A549 (cell line): ENCODE measurements around the gene ANO2. TPM values are rescaled to one million over a fixed set of nuclear protein-coding genes. Genes with fewer than 3 reads are reported as not detected.

ENCODE experiments used
- ATAC-seq, 2 experiments: fragments of 200-7000 bp in 1 of 2; fragments of >200 bp in 1 of 2; cut with Nextera tagmentation in 1 of 2; cut with Tn5 transposase in 1 of 2; 3 replicates each; pipeline versions ENCODE4 v1.8.0 to v1.9.1; 2018 to 2020; ENCODE audit warnings: mild to moderate bottlenecking in 1 of 2, moderate library complexity in 1 of 2
- CTCF ChIA-PET: fragments of 300-600 bp; sonication (Branson Sonifier 250); formaldehyde crosslinking; extraction: SDS; loops from one replicate; lab custom pipeline; 2021; ENCODE audit warnings: antibody characterized with exemption, inconsistent platforms; lab: Yijun Ruan, JAX
- POLR2A ChIA-PET: fragments of 350-600 bp; formaldehyde crosslinking; extraction: SDS; loops from one replicate; lab custom pipeline; 2021; ENCODE audit warnings: antibody characterized with exemption, inconsistent platforms; lab: Yijun Ruan, JAX
- DNase-seq, 2 experiments: peaks; one replicate each; pipeline versions ENCODE4 v3.0.0 to v3.0.0-alpha.2; 2011 to 2016; ENCODE audit warnings: low read depth in 1 of 2, low spot score in 1 of 2
- FAIRE-seq: peaks from 2 replicates; lab custom pipeline; 2011; peaks lifted over from hg19 to GRCh38; lab: Jason Lieb, UNC
- H3K27ac ChIP-seq, 2 experiments: fragments of >200 bp; sonication (Bioruptor Twin); formaldehyde crosslinking; 3 replicates each; pipeline ENCODE4 v1.5.1; 2016 to 2017
- H3K4me1 ChIP-seq: fragments of >200 bp; sonication (Bioruptor Twin); formaldehyde crosslinking; 3 replicates; pipeline ENCODE4 v1.6.1; 2016
- H3K4me2 ChIP-seq: fragments of >200 bp; sonication (Bioruptor Twin); formaldehyde crosslinking; 3 replicates; pipeline ENCODE4 v1.6.1; 2016
- H3K4me3 ChIP-seq: fragments of >200 bp; sonication (Bioruptor Twin); formaldehyde crosslinking; 3 replicates; pipeline ENCODE4 v1.5.1; 2016
- H3K9me3 ChIP-seq: fragments of >200 bp; sonication (Bioruptor Twin); formaldehyde crosslinking; 3 replicates; pipeline ENCODE4 v1.6.1; 2016
- BHLHE40 ChIP-seq: IDR thresholded peaks from 2 replicates; pipeline ENCODE4 v1.6.1; 2012; ENCODE audit warnings: low read depth, low read length, inconsistent platforms
- CBX2 ChIP-seq: fragments of 200-600 bp; sonication (generic); IDR thresholded peaks from 2 replicates; pipeline ENCODE4 v1.6.1; 2016; ENCODE audit warnings: low read depth, mild to moderate bottlenecking, borderline replicate concordance
- CBX8 ChIP-seq: fragments of 200-600 bp; sonication (generic); IDR thresholded peaks from 2 replicates; pipeline ENCODE4 v1.6.1; 2016
- CEBPB ChIP-seq, 2 experiments: fragments of >200 bp in 1 of 2; sonication (Bioruptor Twin) in 1 of 2; formaldehyde crosslinking in 1 of 2; IDR thresholded peaks; 2 replicates each; pipeline ENCODE4 v1.6.1; 2012 to 2016
- EHF ChIP-seq: fragments of 250-450 bp; sonication (Bioruptor Pico); IDR thresholded peaks from 2 replicates; pipeline ENCODE4 v1.5.0; 2020; ENCODE audit warnings: mild to moderate bottlenecking
- EHMT2 ChIP-seq: fragments of 200-600 bp; sonication (generic); IDR thresholded peaks from 2 replicates; pipeline ENCODE4 v1.6.1; 2016; ENCODE audit warnings: antibody characterized with exemption, low read depth, mild to moderate bottlenecking, moderate library complexity
- ELK1 ChIP-seq: fragments of 150-350 bp; IDR thresholded peaks from 2 replicates; pipeline ENCODE4 v1.6.1; 2014; ENCODE audit warnings: low read depth, mild to moderate bottlenecking, low read length
- FOSL2 ChIP-seq, 2 experiments: fragments of 450-650 bp in 1 of 2; fragments of >200 bp in 1 of 2; sonication (Bioruptor Twin) in 1 of 2; formaldehyde crosslinking; IDR thresholded peaks; 2 replicates each; pipeline versions ENCODE4 v1.5.0 to v1.6.1; 2016 to 2020; ENCODE audit warnings: mild to moderate bottlenecking in 1 of 2, moderate library complexity in 1 of 2
- GATA3 ChIP-seq: IDR thresholded peaks from 2 replicates; pipeline ENCODE4 v1.6.1; 2012; ENCODE audit warnings: borderline replicate concordance
- HDAC2 ChIP-seq: fragments of 200-600 bp; sonication (generic); IDR thresholded peaks from 2 replicates; pipeline ENCODE4 v1.6.1; 2016
- HES2 ChIP-seq: fragments of >200 bp; sonication (Bioruptor Twin); formaldehyde crosslinking; IDR thresholded peaks from 2 replicates; pipeline ENCODE4 v1.6.1; 2016
- HOXB13 ChIP-seq: fragments of 250-450 bp; sonication (Bioruptor Pico); IDR thresholded peaks from 2 replicates; pipeline ENCODE4 v1.5.0; 2020; ENCODE audit warnings: low read depth, mild to moderate bottlenecking, moderate library complexity
- HOXB5 ChIP-seq: fragments of 250-450 bp; sonication (Bioruptor Pico); IDR thresholded peaks from 2 replicates; pipeline ENCODE4 v1.5.0; 2020; ENCODE audit warnings: mild to moderate bottlenecking, moderate library complexity
- JUNB ChIP-seq: fragments of >200 bp; sonication (Bioruptor Twin); formaldehyde crosslinking; IDR thresholded peaks from 2 replicates; pipeline ENCODE4 v1.6.1; 2016
- MAFK ChIP-seq: fragments of 450-650 bp; IDR thresholded peaks from 2 replicates; pipeline ENCODE4 v1.6.1; 2014; ENCODE audit not compliant: partially characterized antibody
- NR3C1 ChIP-seq: fragments of >200 bp; sonication (Bioruptor Twin); formaldehyde crosslinking; IDR thresholded peaks from 3 replicates; pipeline ENCODE4 v1.6.1; 2017
- PHF8 ChIP-seq: fragments of 200-600 bp; sonication (generic); IDR thresholded peaks from 2 replicates; pipeline ENCODE4 v1.6.1; 2016; ENCODE audit warnings: low read depth, mild to moderate bottlenecking, antibody characterized with exemption, moderate library complexity, borderline replicate concordance
- RFX5 ChIP-seq: fragments of 450-650 bp; IDR thresholded peaks from 2 replicates; pipeline ENCODE4 v1.7.1; 2014; ENCODE audit warnings: antibody characterized with exemption, mild to moderate bottlenecking, moderate library complexity
- TFCP2L1 ChIP-seq: fragments of 250-450 bp; sonication (Bioruptor Pico); IDR thresholded peaks from 2 replicates; pipeline ENCODE4 v1.5.0; 2021; ENCODE audit warnings: mild to moderate bottlenecking
- ZC3H11A ChIP-seq: fragments of 450-650 bp; IDR thresholded peaks from 2 replicates; pipeline ENCODE4 v1.6.1; 2014; ENCODE audit warnings: antibody characterized with exemption, mild to moderate bottlenecking
- ZNF302 ChIP-seq: fragments of 250-450 bp; sonication (Bioruptor Pico); IDR thresholded peaks from 2 replicates; pipeline ENCODE4 v1.9.0; 2021; ENCODE audit warnings: inconsistent platforms, mild to moderate bottlenecking, moderate library complexity
- WGBS: methylation state at CpG from one replicate; pipeline ENCODE4 v1.1.6; 2017; ENCODE audit errors: missing lambda C conversion rate; 5-methylcytosine and 5-hydroxymethylcytosine counted together
- polyA minus RNA-seq: library from RNA; depleted of rRNA, polyadenylated mRNA; stranded (reverse); fragments of >200 nt; gene quantifications from 2 replicates; pipeline ENCODE4 v1.2.3, GENCODE V29; 2011; rRNA and poly(A)+ RNA removed
- polyA plus RNA-seq, 4 experiments: library from polyadenylated mRNA; depleted of rRNA in 3 of 4; stranded (reverse); fragments of >200 nt; fragmentation: RNase III in 1 of 4; extraction: RNeasy Plus Mini Kit Qiagen cat#74134 plus additional on column Dnase treatment in 1 of 4; gene quantifications; 2 replicates in 3 of 4; 3 replicates in 1 of 4; pipeline ENCODE4 v1.2.3, GENCODE V29; 2011 to 2017
- TF ChIP-seq, protein P1 (sequence below): fragments of >200 bp; sonication (Bioruptor Twin); formaldehyde crosslinking; IDR thresholded peaks from 3 replicates; pipeline ENCODE4 v1.6.1; 2016
- TF ChIP-seq, protein P2 (sequence below): IDR thresholded peaks from 2 replicates; pipeline ENCODE4 v1.6.1; 2012; ENCODE audit warnings: low read depth, borderline replicate concordance
- TF ChIP-seq, protein P3 (sequence below): fragments of 200-600 bp; sonication (generic); IDR thresholded peaks from 2 replicates; pipeline ENCODE4 v1.6.1; 2016; ENCODE audit warnings: antibody characterized with exemption, mild to moderate bottlenecking, moderate library complexity

The ANO2 gene
- polyA plus RNA-seq (2011; rRNA removed) (not detected in 2 replicates), polyA plus RNA-seq (2017; fragmentation: RNase III; extraction: RNeasy Plus Mini Kit Qiagen cat#74134 plus additional on column Dnase treatment) (not detected in 3 replicates), polyA minus RNA-seq (not detected in 2 replicates)
- polyA plus RNA-seq (2012; cell fraction: cytosol; rRNA removed) = not detected in 2 replicates
- not detected in 2 replicates for polyA plus RNA-seq (2012; cell fraction: nucleus; rRNA removed)

DNA sequence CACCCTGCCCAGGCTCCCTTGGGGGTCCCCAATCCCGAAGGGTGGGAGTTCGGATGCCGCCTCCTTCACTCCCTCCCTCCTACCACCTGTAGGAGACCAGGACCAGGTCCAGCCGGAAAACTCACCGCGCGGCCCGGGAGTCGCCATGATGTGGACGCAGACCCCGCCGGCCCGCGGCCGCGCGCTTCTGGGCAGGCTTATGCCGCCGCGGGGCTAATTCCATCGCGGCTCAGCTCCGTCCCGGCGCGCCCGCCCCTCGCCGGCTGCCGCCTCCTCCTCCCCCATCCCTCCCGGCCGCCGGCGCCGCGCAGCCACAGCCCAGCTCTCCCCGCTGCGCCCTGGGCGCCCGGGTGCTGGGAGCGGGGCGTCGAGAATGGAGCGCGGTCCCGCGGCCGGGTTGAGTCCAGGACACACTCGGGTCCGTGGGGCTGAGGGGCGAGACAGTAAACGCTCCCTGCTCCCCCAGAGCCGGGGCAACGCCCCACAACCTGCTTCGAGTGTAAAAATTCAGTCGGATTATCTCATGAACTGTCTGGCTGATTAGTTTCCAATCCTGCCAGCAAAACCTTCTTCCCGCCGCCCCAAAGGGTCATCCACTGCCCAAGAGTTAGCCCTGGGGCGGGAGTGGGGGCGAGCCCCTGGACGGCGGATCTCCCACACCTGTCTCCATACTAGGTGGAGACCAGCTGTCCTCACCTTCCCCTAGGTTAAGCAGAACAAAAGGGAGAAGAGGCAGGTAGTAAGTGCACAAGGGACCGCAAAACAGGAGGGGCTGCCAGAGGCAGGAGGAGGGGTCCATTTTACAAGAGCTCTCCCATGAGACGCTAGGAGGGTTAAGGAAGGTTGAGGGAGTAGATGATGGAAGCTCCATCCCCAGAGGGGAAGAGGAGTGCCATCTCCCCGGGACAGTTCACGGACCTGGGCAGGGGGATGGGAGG is at the start of gene ANO2:
TSS of gene ANO2 (minus strand) at position 189 of the 938 bp plus-strand sequence. CDS start at position 147, 42 bp downstream.
- ATAC-seq = peak; percentile 52 to 79

GRCh38 chr12:5989621-5990020 is 44.6 kb upstream of the ANO2 start:
- FAIRE-seq (no peak), DNase-seq (no peak)
- TF ChIP-seq, protein P1, sequence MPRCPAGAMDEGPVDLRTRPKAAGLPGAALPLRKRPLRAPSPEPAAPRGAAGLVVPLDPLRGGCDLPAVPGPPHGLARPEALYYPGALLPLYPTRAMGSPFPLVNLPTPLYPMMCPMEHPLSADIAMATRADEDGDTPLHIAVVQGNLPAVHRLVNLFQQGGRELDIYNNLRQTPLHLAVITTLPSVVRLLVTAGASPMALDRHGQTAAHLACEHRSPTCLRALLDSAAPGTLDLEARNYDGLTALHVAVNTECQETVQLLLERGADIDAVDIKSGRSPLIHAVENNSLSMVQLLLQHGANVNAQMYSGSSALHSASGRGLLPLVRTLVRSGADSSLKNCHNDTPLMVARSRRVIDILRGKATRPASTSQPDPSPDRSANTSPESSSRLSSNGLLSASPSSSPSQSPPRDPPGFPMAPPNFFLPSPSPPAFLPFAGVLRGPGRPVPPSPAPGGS = no peak
- TF ChIP-seq, protein P2, sequence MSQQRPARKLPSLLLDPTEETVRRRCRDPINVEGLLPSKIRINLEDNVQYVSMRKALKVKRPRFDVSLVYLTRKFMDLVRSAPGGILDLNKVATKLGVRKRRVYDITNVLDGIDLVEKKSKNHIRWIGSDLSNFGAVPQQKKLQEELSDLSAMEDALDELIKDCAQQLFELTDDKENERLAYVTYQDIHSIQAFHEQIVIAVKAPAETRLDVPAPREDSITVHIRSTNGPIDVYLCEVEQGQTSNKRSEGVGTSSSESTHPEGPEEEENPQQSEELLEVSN = no peak
- no peak for TF ChIP-seq MAFK
- no peak for TF ChIP-seq BHLHE40
- TF ChIP-seq RFX5 = no peak
- TF ChIP-seq ELK1 = no peak
- no peak for TF ChIP-seq CBX8
- TF ChIP-seq ZC3H11A = no peak
- no peak for TF ChIP-seq PHF8
- TF ChIP-seq TFCP2L1 (CRISPR knock-in tag) = no peak
- TF ChIP-seq EHF (CRISPR knock-in tag) = no peak
- TF ChIP-seq NR3C1 = no peak
- TF ChIP-seq JUNB = no peak

More for the DNA sequence above, at the start of gene ANO2:
- Histone ChIP-seq H3K27ac (peak within 1 kb of the TSS in 1 of 2 experiments; percentile 22; a peak in 2 of 6 replicates), H3K9me3 (peaks cover 7% of the 10 kb centered on the region; the same call in 1 of the 3 replicates), H3K4me2 (peak within 1 kb of the TSS; percentile 95), H3K4me3 (peak within 1 kb of the TSS; percentile 48), H3K4me1 (no peaks in the 10 kb centered on the region)
- DNase-seq (no peak), FAIRE-seq (no peak)
- ChIA-PET POLR2A (no interaction called here), CTCF (interaction anchor here (0.6 to 1.4 kb wide), 3 partner anchors 43 to 94 kb away, joined by 3 to 4 read pairs (median 3); no protein-coding TSS in a partner anchor)
- TF ChIP-seq EHMT2 = no peak
- TF ChIP-seq CBX2 = no peak
- no peak for TF ChIP-seq HDAC2
- TF ChIP-seq, protein P1 = no peak
- TF ChIP-seq CBX8 = no peak
- no peak for TF ChIP-seq CEBPB (IDR thresholded peaks at IDR 0.05)
- TF ChIP-seq HOXB5 (CRISPR knock-in tag) = no peak
- no peak for TF ChIP-seq ZNF302 (CRISPR knock-in tag)
- no peak for TF ChIP-seq HES2
- no peak for TF ChIP-seq HOXB13 (CRISPR knock-in tag)
- no peak for TF ChIP-seq RFX5
- no peak for TF ChIP-seq TFCP2L1 (CRISPR knock-in tag)
- TF ChIP-seq GATA3 = no peak
- TF ChIP-seq, protein P3, sequence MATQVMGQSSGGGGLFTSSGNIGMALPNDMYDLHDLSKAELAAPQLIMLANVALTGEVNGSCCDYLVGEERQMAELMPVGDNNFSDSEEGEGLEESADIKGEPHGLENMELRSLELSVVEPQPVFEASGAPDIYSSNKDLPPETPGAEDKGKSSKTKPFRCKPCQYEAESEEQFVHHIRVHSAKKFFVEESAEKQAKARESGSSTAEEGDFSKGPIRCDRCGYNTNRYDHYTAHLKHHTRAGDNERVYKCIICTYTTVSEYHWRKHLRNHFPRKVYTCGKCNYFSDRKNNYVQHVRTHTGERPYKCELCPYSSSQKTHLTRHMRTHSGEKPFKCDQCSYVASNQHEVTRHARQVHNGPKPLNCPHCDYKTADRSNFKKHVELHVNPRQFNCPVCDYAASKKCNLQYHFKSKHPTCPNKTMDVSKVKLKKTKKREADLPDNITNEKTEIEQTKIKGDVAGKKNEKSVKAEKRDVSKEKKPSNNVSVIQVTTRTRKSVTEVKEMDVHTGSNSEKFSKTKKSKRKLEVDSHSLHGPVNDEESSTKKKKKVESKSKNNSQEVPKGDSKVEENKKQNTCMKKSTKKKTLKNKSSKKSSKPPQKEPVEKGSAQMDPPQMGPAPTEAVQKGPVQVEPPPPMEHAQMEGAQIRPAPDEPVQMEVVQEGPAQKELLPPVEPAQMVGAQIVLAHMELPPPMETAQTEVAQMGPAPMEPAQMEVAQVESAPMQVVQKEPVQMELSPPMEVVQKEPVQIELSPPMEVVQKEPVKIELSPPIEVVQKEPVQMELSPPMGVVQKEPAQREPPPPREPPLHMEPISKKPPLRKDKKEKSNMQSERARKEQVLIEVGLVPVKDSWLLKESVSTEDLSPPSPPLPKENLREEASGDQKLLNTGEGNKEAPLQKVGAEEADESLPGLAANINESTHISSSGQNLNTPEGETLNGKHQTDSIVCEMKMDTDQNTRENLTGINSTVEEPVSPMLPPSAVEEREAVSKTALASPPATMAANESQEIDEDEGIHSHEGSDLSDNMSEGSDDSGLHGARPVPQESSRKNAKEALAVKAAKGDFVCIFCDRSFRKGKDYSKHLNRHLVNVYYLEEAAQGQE = no peak
- TF ChIP-seq FOSL2 (IDR thresholded peaks at IDR 0.05) = no peak
- no peak for TF ChIP-seq FOSL2 (CRISPR knock-in tag; IDR thresholded peaks at IDR 0.05)
- WGBS = 17% methylated on average over 32 of the region's 66 CpGs

More at GRCh38 chr12:5989621-5990020, 44.6 kb upstream of the ANO2 start:
- Histone ChIP-seq H3K4me3 (no peak overlapping the region), H3K9me3 (no peaks in the 10 kb centered on the region), H3K27ac (no peak overlapping the region), H3K4me2 (no peak overlapping the region), H3K4me1 (no peaks in the 10 kb centered on the region)
- ChIA-PET POLR2A (no interaction called here), CTCF (interaction anchor here (0.7 to 6.6 kb wide), 24 partner anchors 8 to 985 kb away, joined by 3 to 361 read pairs (median 11); no protein-coding TSS in a partner anchor)
- 55% methylated on average over 3 of the region's 3 CpGs for WGBS
- ATAC-seq = no peak
